ENCODE data around the gene PKD1L1.
"Not testable (repeated sequence)": the region's sequence is repeated elsewhere in the genome, so short reads cannot be mapped to it uniquely, and the experiment has no call there.

The PKD1L1 gene

GRCh38 chr7:47937065-47937687 lies 11.1 kb downstream of the PKD1L1 start:
- ATAC-seq = peak; percentile 68 to 80

- ATAC-seq = no peak
Observed at GRCh38 chr7:47936323-47936722, 11.9 kb downstream of the PKD1L1 start.

- no peak for ATAC-seq
Observed at GRCh38 chr7:47935336-47935735, 12.9 kb downstream of the PKD1L1 start.

GRCh38 chr7:47934831-47935230 lies 13.4 kb downstream of the PKD1L1 start:
- ATAC-seq = no peak

DNA sequence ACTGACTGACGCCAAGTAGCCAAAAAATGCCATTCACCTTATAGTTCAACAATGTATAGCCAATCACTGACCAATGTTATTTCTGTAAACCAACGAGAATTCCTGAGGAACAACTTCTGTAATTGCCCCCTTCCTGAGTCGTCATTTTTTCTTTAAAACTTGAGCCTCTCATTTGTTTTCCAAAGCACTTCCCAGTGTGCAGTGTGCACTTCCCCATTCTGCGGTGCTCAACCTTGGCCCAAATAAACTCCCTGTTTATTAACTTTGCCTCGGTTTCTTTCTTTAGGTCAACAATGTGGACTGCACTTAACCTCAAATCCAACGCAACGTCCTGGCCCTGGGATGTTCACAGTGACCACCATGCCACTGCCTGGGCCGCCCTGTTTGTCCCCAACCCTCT lies 15.1 kb downstream of the PKD1L1 start:
- no peak for ATAC-seq

GRCh38 chr7:47932466-47933037 lies 15.7 kb downstream of the PKD1L1 start:
- ATAC-seq = no peak

DNA sequence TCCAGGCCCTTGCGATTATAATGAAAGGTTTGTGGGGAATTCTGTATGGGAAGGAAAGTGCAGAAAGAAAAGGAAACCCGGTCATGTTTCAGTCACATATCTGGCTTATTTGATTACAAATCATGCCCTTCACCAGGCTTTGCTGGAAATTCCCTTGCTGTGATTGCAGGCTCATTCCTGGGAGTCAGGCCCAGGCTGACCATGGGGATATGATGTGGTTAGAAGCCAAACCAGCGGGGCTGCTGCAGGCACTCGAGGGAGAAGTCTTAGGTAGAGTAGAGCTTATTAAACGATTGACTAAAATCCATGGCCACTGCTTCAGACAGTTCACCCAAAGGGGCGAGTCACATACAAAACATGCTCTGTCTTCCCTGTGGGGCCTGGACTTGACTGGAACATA lies 16.2 kb downstream of the PKD1L1 start:
- no peak for ATAC-seq

GRCh38 chr7:47931005-47932004 lies 17.0 kb downstream of the PKD1L1 start:
- ATAC-seq = no peak

GRCh38 chr7:47924266-47924665 lies 24.0 kb downstream of the PKD1L1 start:
- no peak for ATAC-seq

- ATAC-seq = not testable (repeated sequence)
Observed at GRCh38 chr7:47923081-47923875, 25.0 kb downstream of the PKD1L1 start.

- not testable (repeated sequence) for ATAC-seq
Observed at GRCh38 chr7:47916514-47916913, 31.8 kb downstream of the PKD1L1 start.

- no peak for ATAC-seq
Observed at GRCh38 chr7:47915616-47915976, 32.7 kb downstream of the PKD1L1 start.

DNA sequence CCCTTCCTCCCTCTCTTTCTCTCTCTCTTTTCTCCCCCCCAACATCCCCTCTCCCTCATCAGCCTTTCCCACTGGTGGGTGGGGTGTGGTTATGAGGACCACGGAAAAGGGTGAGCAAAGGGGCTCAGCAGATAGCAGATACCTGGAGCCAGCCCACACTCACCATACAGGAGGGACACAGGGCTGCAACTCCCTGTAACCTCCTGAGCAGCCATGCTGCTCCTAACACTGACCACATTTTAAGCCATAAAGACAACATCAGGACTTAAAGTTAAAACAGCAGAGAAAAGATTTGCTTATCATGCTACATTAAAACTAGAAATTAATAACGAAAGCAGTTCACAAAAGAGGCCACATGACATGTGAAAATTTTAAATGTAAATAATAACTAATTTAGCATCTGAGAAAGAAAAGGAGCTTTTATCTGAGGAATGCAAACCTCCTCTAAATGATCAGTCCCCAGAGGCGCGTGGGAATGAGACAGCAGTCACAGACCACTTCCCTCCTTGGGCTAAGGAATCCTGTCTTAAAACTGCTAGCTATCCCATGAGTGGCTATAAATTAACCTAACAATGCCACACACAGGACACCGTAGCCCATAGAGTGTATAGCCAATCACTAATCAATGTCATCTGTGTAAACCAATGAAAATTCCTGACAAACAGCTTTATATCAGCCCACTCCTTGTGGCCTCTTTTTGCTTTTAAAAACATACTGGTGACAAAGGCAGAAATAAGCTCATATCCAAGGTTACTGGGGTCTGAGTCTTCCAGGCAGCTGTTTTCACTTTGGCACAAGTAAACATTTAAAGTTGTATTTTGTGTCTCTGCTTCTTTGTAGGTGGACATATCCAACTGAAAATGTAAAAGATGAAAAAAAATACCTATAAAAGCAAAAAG lies 33.3 kb downstream of the PKD1L1 start:
- no peak for ATAC-seq

GRCh38 chr7:47912332-47912731 lies 35.9 kb downstream of the PKD1L1 start:
- ATAC-seq = no peak

DNA sequence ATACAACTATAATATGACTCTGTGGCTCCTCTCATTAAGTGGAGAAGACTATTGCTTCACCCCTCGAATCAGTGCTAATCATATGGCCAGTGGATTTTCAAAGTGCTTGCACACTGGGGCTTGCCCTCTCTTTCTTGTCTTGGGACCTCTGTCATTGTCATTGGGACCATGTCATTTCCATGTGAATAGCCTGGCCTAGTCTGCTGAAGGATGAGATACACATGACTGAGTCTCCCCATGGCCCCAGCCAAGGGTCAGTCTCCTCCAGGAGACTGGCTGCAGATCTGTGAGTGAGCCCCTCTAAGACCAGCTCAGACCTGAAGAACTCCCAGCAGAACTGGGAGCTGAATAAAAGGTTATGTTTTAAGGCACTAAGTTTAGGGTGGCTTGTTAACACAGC lies 39.5 kb downstream of the PKD1L1 start:
- ATAC-seq = no peak

DNA sequence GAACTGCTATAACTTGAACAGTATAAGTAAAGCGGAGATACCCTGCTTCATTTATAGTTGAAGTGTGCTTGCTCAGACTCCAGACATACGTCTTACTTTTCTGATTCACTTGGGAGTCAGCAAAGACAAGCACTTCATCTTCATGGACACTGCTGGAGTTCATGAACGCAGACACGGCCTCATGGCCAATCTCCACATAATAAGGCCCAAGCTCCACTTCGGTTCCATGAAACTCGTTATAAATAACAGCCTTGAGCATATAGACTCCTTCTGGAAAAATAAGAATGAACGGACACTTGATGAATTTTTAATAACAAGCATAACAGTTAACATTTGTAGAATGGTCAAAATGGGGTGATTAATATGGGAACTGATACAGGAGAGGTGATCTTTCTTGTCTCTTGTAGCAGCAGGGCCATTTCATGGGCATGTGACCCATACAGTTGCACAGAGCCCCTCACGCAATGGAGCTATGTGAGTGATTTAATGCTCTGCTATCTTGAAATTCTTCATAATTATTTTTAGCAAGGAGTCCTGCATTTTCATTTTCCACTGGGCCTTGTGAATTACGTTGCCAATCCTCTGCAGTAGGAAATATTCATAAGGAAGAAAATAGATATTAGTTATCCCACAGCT lies 40.2 kb downstream of the PKD1L1 start:
- no peak for ATAC-seq

GRCh38 chr7:47906883-47907282 lies 41.4 kb downstream of the PKD1L1 start:
- no peak for ATAC-seq

- ATAC-seq = no peak
Observed at GRCh38 chr7:47905076-47905920, 43.0 kb downstream of the PKD1L1 start.

GRCh38 chr7:47902013-47902412 lies 46.3 kb downstream of the PKD1L1 start:
- no peak for ATAC-seq

DNA sequence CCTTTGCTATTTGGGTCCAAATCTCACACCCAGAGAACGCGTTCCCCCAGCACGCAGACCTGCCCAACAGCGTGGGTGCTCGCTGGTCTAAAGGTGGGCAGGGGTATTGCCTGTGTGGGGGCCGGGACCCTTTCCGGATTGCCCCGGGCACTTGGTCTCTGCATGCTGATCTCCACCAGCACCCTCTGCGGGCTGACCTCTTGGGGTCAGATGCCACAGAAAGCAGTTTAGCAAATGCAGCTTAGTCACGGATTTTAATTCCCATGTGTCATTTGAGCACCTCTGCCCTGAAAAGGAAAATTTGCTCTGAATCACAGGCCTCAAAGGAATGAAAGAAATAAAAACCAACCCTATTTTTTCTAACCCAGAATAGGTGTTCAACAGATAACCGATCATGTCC lies 46.7 kb downstream of the PKD1L1 start:
- ATAC-seq = no peak
